Stimulated activated CD8-positive, alpha-beta memory T cell treated with anti-CD3 and anti-CD28 coated beads, Interleukin-12 subunit alpha, Interleukin-12 subunit beta, amount 100 ng/mL, for 1 hour (primary cell): Measurements from ENCODE around the gene DUSP10.

Experiments used
- DNase-seq: peaks from one replicate; pipeline ENCODE4 v3.0.0-alpha.2; 2020; ENCODE audit warnings: low read depth

Gene DUSP10

GRCh38 chr1:221712776-221713431 lies 29.0 kb downstream of the DUSP10 start:
- DNase-seq = peak; percentile 67

GRCh38 chr1:221712198-221712684 lies 29.6 kb downstream of the DUSP10 start:
- DNase-seq = peak; percentile 19

GRCh38 chr1:221711656-221712055 lies 30.2 kb downstream of the DUSP10 start:
- no peak for DNase-seq

GRCh38 chr1:221711063-221711577 lies 30.8 kb downstream of the DUSP10 start:
- DNase-seq = no peak

- no peak for DNase-seq
Observed at GRCh38 chr1:221709854-221710253, 32.0 kb downstream of the DUSP10 start.

- DNase-seq = peak; percentile 32
Observed at GRCh38 chr1:221708987-221709386, 32.9 kb downstream of the DUSP10 start.

- DNase-seq = peak; percentile 20
Observed at GRCh38 chr1:221708076-221708571, 33.8 kb downstream of the DUSP10 start.

GRCh38 chr1:221706876-221707582 lies 34.9 kb downstream of the DUSP10 start:
- no peak for DNase-seq

- DNase-seq = no peak
Observed at GRCh38 chr1:221706191-221706590, 35.7 kb downstream of the DUSP10 start.

- no peak for DNase-seq
Observed at GRCh38 chr1:221704306-221704705, 37.6 kb downstream of the DUSP10 start.

- DNase-seq = no peak
Observed at GRCh38 chr1:221701570-221702186, 40.2 kb downstream of the DUSP10 start.

- no peak for DNase-seq
Observed at GRCh38 chr1:221700948-221701347, 40.9 kb downstream of the DUSP10 start.

GRCh38 chr1:221700536-221700935 lies 41.4 kb downstream of the DUSP10 start:
- DNase-seq = no peak

- DNase-seq = no peak
Observed at GRCh38 chr1:221699978-221700519, 41.8 kb downstream of the DUSP10 start.

GRCh38 chr1:221699577-221699976 lies 42.3 kb downstream of the DUSP10 start:
- no peak for DNase-seq

- no peak for DNase-seq
Observed at GRCh38 chr1:221698579-221699349, 43.1 kb downstream of the DUSP10 start.

- DNase-seq = no peak
Observed at GRCh38 chr1:221697923-221698425, 43.9 kb downstream of the DUSP10 start.

- no peak for DNase-seq
Observed at GRCh38 chr1:221696718-221697461, 45.0 kb downstream of the DUSP10 start.

GRCh38 chr1:221696027-221696426 lies 45.9 kb downstream of the DUSP10 start:
- DNase-seq = no peak

- no peak for DNase-seq
Observed at GRCh38 chr1:221695301-221695700, 46.6 kb downstream of the DUSP10 start.

- no peak for DNase-seq
Observed at GRCh38 chr1:221694109-221694508, 47.8 kb downstream of the DUSP10 start.
